Activated gamma-delta T cell (primary cell): Measurements from ENCODE around the gene TMEM184B.

ENCODE experiments used
- DNase-seq: peaks from one replicate; lab custom pipeline; 2025; lab: John Stamatoyannopoulos, UW

The TMEM184B gene

GRCh38 chr22:38308791-38309498 is 36.1 kb upstream of the TMEM184B start:
- no peak for DNase-seq

DNA sequence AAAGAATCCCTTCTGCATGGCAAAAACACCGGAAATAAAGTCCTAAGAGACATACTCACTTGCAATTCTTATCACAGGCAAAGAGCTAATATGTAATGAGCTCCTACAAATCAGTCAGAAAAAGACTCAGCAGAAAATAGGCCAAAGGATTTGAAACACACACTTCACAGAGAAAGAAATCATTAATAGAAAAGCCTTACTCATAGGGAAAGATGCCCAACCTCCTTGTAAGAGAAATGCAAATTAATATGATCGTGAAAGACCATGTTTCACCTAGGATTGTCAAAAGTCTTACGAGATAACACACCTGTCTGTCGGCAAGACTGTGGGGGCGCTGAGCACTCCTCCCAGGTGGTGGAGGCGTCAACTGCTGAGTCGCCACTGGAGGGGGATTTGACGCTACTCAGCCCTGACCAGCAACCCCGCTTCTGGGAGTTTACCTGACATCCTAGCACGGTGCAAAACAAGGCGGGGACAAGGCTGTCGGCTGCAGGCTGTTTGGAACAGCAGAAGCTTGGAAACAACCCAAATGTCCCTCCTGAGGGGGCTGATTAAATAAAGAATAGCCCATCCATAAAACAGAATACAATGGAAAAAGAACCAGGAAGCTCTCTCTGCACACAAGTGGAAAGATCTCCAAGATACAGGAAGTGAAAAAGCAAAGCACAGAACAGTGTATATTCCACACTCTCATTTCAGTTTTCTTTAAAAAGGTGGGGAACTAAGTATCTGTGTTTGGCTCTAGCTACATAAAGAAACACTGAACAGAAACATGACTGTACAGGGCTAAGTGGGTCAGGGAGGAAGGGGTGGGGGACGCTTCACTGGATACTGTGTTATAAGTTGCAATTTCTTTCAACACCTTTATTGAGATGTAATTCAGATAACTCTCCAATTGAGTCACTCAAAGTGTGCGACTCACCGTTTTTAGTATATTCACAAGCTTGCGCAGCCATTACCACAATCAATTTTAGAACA is 33.0 kb upstream of the TMEM184B start:
- no peak for DNase-seq

DNA sequence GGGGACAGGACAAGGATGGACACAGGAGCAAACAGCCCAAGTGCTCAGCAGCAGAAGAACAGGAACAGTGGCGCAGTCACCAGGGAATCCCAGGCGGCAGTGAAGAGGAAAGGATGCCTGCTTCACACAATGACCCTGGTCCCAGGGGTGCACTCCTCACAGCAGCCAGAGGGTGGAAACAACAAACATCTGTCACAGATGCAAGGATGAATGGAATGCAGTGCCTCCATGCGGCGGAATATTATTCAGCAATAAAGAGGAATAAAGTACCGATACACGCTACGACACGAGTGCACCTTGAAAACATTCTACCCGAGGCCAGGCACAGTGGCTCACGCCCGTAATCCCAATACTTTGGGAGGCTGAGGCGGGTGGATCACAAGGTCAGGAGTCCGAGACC is 31.7 kb upstream of the TMEM184B start:
- DNase-seq: no peak

DNA sequence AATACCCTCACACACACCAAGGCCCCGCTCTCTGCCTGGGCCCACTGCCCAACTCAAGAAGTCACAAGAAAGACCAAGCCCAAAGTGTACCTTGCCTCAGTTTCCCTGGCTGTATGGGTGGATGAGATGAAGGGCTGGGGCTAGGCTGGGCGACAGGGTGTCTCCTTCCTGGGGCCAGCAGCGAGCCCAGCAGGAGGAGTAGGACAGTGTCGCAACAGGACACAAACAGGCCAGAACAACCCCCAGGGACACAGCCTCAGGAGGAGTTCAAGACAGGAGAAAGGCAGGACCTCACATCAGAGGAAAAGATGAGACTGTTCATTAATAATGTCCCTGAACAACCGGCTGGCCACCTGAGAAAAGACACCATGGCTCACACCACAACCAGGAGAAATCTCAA is 31.2 kb upstream of the TMEM184B start:
- no peak for DNase-seq

GRCh38 chr22:38302906-38303305 is 30.1 kb upstream of the TMEM184B start:
- no peak for DNase-seq

GRCh38 chr22:38300946-38301345 is 28.1 kb upstream of the TMEM184B start:
- no peak for DNase-seq

DNA sequence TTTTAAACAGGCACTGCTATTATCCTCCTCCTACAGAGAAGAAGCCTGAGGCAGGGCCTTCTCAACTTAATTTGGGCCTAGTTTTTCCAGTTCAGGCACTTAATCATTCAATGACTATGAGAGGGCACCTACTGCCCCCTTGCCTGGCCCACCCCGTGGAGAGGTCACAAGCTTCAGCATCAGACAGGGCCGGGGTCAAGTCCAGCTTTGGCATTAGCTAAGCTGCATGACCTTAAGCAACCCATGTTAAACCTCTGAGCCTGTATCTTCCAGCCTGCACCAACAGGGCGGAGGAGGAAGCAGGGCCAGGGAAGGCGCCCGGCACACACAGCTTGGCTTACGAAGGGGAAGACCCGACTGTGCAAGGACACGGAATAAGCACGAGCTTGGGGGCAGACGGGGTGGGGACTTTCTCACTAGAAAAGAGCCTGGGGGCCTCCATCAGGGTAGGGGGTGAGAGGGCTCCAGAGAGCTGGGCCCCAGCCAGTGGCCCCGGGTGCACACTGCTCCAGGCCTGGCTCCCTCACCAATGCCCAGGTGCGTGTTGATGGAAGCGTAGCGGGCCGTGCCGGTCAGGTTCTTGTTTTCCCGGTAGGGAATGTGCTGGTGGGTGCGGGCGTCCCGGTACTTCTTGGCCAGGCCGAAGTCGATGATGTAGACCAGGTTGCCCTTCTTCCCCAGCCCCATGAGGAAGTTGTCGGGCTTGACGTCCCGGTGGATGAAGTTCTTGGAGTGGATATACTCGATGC is 27.6 kb upstream of the TMEM184B start:
- DNase-seq: no peak

DNA sequence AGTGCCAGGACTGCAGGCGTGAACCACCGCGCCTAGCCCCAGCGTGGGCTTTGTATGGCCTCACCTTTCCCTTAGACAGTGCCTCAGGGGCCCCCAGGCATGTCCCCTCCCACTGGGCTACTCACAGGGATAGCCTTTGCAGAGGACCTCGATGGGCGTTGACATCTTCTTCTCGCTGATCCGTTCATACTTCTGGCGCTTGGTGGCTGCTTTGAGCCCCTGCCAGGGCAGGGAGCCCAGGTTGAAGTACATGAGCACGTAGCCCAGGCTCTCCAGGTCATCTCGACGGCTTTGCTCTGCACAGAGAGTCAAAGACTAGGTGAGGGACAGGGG is 26.9 kb upstream of the TMEM184B start:
- DNase-seq: no peak

GRCh38 chr22:38298312-38299005 is 25.6 kb upstream of the TMEM184B start:
- no peak for DNase-seq

DNA sequence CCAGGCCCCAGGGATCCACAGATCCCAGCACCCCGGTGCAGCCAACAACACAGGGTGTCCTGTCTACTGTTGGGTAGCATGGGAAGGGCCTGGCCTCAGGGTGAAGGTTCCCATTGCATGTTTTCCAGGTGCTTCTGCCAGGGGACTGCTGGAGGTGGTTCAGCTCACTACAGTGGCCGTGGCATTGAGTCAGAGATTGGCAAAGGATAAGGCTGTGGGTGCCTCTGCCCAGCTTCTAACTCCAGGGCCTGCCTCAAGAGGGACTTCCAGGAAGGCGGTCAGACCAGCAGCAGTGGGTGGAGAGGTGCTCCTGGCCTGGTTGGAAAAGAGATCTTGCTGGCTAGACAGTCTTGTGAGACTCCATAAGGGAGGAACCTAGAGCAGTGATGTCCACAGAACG is 23.6 kb upstream of the TMEM184B start:
- DNase-seq: no peak

DNA sequence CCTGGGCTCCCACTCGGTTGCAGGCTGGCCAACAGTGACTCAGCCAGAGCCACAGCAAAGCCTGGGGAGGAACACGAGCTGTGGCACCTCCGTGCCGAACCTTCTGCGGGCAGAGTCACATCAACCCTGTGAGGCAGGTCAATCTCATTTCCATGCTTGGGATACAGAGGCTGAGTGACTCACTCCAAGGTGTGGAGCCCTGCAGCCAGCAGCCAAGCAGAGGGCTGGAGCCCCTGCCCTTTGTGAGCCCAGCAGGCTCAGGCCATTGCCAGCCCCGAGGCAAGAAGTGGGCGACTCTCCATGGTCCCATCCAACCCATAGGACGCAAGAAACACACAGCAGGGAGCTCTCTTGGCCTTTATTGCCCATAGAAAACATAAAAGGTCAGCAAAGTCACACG is 23.1 kb upstream of the TMEM184B start:
- DNase-seq: no peak

GRCh38 chr22:38295339-38295738 is 22.5 kb upstream of the TMEM184B start:
- no peak for DNase-seq

DNA sequence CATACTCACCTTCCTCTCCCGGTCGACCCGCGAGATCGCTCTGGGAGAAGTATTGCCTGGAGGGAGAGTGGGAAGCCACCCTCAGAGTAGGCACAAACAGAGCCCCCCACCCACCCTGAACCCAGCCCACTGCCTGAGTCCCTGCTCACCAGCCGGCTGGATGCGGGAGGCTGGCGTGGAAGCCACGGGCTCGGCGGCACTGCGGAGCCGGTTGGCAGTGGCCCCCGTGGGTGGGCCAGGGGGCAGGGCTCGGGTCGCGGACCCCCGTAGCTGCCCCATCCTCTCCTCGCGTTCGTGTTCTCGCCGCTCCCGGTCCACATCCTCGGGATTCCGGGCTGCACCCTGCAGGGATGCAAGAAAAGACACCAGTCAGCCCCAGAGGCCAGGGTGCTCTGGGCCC is 21.4 kb upstream of the TMEM184B start:
- no peak for DNase-seq

DNA sequence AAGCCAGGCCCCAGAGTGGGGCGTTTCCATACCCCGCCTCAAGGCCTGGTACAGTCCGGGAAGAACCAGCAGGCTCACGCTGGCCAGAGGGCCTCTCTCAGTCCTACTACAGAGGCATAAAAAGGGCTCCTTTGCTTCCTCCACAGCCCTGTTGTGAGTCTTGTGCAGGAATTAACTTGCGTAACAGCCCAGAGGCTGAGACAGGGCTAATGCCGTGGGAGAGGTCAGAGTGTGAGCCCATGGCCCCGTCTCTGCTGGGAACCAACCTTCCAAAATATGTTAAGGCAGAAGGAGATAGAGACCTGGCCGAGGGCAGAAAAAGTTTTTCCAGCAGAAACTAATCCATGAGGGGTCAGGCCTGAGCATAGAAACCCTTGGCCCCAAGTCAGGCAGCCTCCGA is 19.9 kb upstream of the TMEM184B start:
- no peak for DNase-seq

DNA sequence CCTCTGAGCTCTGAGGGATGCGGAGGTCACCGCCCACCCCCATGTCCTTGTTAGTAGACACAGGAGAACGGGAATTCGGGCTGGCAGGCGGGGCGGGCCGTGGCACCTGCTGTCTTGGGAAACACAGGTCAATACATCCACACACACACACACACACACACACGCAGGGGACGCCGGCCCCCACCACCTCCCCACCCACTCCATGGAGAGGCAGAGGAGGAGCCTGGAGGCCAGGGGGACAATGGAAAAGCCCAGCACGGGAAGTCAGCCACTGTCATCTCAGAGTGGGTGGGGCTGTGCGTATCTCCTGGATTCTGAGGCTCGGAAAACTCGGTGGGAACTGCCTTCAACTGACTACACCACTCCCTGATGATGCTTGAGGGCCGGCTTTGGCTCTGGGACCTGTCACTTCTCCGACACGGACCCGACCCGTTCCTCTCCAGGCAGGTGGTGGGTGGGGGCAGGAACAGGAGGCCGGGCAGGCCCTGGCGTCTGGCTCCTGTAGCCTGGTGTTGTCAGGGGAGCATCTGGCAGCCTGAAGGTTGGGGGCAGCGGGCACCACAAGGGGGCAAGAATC is 18.5 kb upstream of the TMEM184B start:
- DNase-seq: no peak

DNA sequence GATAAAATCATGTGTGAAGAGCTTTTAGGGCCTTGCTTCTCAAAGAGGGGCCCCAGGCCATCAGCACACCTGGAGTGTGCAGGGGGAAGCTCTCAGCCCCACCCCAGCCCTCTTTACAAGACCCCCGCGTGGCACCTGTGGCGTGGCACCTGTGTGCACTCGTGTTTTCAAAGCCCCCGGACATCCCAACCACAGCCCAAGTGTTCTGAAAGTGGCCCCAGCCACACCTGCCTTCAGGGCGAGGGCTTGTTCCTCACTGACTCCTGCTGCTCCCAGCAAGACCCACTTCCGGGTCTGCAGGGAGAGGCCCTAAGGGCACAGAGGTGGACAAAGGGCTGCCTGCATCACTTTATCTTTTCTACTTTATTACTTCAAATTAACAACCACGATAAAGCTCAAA is 17.5 kb upstream of the TMEM184B start:
- DNase-seq: no peak

DNA sequence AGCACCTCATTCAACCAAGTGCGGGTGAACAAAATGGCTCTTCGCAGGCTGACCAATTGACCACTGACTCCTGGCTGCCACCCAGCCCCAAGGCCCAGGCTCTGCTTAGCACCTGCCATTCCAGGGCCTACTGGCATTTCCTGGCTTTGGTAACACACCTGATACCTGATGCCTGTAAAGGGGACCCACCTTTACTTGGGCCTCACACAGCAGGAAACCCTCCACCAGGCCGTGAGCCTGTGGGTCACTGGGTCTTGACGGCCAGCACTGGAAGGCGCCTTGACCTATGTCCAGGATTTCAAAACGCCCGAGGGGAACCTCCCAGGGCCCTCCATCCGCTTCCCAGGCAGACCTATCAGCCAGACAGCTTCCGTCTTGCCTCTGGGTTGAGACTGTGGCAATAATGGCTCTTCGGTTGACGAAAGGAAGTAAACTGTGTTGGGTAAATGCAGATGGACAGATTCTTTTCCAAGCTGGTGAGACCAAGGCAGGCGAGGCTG is 16.8 kb upstream of the TMEM184B start:
- DNase-seq: no peak

DNA sequence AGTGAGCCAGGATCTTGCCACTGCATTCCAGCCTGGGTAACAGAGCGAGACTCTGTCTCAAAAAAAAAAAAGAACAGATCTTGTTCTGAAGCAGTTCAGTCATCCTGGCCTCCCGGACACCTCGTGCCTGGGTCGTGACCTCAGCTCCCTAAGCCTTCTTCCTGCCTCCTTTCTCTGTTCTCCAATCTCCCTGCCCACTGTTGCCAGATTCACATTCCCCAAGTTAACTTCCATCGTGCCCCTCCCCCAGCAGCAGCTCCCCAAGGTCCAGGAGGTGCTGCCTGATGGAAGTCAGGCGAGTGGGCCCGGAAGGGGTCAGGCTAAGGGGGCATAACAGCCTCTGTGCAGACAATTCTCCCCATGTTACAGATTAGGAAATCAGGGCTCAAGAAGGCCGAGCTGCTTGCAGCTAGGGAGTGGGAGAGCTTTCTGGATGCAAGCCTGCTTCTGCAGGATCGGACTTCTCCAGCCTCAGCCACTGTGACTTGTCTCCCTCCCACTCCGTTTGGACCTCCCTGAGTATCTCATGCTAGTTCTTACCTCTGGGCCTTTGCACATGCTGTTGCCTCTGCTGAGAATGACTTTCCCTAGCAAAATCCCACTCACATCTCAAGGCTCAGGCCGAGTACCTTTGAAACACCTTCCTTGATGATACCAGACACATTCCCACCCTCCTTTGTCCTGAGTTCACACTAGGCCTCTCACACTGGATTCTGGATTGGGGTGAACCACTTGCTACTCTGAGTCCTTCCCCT is 14.3 kb upstream of the TMEM184B start:
- no peak for DNase-seq

DNA sequence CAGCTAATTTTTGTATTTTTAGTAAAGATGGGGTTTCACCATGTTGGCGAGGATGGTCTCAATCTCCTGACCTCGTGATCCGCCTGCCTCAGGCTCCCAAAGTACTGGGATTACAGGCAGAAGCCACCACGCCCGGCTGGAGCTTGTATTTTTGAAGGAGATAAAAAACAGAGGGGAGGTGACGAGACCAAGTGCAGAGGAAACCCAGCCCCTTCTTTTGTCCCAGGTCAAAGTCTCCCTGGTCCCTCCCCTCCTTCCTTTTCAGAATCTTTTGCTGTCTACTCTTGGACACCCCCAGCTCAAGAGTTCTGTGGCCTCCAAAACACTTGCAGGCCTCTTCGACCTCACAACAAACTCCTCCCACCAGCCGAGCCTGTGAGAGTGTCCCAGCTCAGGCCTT is 12.2 kb upstream of the TMEM184B start:
- no peak for DNase-seq

GRCh38 chr22:38284042-38284402 is 11.2 kb upstream of the TMEM184B start:
- no peak for DNase-seq

- DNase-seq: no peak
These were observed 9.6 kb upstream of the TMEM184B start for GRCh38 chr22:38282397-38282796.
